HG03457 (cell line): ENCODE measurements around the gene CCDC149.

ENCODE experiments used
- ATAC-seq: cut with Tn5 transposase; IDR thresholded peaks from one replicate; pipeline ENCODE4 v1.9.1; 2021; ENCODE audit warnings: moderate number of reproducible peaks; ENCODE audit not compliant: unreplicated experiment

The CCDC149 gene

DNA sequence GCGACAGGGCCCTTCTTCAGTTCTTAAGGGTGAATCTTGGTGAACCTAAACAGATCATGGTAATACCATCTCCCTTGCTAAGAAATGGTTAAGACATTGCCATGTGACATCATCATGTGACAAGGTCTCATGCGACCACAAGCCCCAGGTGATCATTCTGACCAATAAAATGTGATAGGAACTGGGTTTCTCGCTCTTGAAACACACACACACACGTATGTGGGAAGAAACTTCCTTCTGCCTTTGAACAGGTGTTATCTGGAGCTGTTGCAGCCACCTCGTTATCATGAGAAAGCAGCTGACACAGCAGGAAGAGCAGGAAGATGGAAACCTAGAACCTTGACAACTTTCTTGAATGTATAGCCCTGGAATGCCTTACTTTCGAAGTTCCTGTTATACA is 107.3 kb downstream of the CCDC149 start:
- no peak for ATAC-seq

DNA sequence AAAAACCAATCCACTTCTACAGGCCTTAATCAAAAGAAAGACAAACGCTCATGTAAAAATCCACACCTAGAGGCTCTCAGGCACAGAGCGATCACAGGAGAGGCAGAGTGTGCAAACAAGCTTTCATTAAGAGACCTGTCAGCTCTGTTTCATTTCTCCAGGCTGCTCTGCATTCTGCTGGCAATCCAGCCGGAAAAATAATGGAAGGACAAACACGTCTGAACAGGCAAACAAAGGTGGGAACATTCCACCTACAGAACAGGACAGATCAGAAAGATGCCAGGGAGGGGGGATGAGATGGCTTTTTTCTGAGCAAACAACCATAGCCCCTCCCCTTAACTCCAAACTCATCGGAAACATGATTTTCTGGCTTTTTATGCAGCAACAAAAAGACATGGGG is 107.8 kb downstream of the CCDC149 start:
- ATAC-seq = no peak

DNA sequence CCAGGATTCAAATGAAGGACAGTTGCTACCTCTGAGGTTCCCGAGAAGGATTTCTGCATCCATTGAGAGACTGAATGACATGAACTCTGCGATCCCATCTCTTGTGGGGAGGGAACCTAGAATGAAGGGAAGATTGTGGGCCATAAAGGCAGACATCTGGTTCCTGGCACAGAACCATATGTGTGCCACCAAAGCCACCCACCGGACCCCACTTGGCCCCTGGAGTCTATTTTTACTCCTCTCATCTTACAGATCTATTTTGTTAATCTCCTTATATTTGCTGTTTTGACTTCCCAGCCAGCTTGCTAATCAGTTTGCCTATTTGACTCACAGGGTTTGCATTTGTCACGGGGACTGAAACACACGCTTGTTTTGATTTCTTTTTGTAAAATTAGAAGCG is 110.2 kb downstream of the CCDC149 start:
- no peak for ATAC-seq

DNA sequence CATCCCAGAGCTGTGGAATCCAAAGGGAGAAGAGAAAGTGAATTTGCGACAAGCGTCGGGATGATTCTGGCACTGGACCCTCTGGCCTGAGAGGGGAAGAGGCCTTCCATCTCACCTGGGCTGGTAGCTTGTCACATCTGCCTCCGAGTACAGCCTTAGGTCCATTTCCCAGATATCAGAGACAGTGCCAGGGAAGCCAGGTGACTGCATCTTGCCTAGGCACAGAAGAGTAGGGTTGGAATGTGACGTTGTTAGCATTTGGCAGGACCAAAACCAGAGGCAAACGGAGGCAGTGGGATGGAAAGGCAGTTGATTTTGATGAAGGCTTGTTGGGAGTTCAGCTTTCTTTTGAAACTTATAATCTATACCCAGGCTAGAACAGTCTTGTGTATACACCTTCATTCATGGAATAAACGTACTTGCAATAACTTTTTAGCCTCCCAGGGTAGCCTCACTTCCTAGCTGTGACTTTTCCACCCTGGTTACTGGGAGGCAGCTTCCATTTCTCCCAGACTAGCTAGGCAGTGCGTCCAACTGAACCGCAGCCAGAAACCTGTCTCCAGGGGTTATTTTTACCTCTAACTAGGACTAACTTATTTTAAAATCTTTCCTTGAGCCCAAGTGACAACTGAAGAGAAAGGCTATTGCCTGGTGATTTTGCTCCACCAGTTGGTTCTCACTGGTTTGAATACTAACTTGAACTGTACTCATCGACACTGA is 111.5 kb downstream of the CCDC149 start:
- no peak for ATAC-seq

DNA sequence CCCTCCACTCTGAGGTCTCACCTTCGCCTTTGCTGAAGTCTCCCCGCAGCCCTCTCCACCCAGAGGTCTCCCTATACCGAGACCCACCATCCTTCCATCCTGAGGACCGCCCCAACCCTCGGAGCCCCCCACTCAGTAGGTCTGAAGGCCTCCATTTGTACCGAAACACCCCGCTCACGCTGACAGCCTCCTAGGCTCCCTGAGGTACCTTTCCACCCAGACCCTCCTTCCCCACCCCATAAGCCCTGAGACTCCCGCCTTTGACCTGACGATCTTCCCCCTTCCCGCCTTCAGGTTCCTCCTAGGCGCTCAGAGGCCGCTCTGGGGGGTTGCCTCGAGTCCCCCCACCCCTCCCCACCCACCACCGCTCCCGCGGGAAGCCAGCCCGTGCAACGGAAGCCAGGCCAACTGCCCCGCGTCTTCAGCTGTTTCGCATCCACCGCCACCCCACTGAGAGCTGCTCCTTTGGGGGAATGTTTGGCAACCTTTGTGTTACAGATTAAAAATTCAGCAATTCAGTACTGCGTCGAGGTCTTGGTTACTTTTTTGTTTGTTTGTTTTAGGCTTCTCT is 112.4 kb downstream of the CCDC149 start:
- ATAC-seq = no peak

DNA sequence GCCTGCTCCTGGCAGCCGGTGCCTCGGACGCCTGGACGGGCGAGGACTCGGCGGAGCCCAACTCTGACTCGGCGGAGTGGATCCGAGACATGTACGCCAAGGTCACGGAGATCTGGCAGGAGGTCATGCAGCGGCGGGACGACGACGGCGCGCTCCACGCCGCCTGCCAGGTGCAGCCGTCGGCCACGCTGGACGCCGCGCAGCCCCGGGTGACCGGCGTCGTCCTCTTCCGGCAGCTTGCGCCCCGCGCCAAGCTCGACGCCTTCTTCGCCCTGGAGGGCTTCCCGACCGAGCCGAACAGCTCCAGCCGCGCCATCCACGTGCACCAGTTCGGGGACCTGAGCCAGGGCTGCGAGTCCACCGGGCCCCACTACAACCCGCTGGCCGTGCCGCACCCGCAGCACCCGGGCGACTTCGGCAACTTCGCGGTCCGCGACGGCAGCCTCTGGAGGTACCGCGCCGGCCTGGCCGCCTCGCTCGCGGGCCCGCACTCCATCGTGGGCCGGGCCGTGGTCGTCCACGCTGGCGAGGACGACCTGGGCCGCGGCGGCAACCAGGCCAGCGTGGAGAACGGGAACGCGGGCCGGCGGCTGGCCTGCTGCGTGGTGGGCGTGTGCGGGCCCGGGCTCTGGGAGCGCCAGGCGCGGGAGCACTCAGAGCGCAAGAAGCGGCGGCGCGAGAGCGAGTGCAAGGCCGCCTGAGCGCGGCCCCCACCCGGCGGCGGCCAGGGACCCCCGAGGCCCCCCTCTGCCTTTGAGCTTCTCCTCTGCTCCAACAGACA is 113.1 kb downstream of the CCDC149 start:
- no peak for ATAC-seq

DNA sequence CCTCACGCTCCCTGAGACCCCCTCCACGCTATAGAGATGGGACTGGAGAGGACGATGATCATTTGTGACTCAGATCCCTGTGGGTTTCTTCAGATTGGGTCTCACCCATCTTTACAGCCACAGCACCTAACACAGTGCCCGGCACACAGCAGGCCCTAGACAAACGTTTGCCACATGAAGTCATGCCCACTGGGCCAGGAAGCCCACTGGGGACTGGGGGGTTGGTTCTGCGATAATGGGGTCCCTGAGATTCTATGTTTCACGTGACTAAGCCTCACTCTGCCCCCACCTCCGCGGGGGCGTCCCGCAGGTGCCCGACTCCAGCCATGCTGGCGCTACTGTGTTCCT is 113.7 kb downstream of the CCDC149 start:
- ATAC-seq = no peak

DNA sequence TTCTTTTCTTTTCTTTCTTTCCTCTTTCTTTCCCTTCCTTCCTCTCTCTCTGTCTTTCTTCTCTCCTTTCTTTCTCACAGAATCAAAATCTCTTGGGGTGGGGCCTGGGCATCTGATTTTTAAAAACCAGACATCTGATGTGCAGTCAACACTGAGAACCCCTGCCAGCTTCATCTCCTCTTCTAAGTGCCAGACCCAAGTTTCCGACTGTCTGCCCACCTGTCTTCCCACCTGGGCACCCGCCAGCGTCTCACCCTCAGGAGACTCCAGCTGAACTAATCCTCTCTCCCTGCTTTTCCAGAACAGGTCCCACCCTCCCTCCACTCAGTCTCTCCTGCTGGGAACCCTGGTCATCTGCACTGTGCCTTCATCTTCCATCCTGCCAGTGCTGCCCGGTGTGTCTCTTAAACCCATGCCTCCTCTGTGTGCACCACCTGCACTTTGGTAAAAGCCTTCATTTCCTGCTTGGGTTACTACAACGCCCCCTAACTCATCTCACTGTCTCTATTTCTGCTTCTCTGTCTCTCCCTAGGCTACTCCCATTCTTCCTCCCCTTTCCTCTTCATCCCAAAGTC is 114.7 kb downstream of the CCDC149 start:
- no peak for ATAC-seq

DNA sequence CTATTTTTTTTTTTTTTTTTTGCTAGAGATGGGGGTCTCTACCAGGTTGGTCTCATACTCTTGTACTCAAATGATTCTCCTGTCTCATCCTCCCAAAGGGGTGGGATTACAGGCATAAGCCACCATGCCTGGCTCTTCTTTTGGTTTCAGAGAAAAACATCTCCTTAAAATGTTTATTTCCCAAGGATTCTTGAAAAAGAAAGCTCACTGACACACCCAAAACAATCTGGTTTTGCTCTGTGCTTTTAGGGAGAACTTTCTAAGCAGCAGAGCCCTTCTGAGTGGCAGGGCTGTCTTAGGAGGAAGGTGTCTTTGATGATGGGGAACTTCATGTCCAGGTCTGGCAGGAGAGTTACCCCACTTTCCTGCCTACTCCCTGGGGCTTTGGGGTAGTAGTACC is 116.2 kb downstream of the CCDC149 start:
- ATAC-seq = no peak

DNA sequence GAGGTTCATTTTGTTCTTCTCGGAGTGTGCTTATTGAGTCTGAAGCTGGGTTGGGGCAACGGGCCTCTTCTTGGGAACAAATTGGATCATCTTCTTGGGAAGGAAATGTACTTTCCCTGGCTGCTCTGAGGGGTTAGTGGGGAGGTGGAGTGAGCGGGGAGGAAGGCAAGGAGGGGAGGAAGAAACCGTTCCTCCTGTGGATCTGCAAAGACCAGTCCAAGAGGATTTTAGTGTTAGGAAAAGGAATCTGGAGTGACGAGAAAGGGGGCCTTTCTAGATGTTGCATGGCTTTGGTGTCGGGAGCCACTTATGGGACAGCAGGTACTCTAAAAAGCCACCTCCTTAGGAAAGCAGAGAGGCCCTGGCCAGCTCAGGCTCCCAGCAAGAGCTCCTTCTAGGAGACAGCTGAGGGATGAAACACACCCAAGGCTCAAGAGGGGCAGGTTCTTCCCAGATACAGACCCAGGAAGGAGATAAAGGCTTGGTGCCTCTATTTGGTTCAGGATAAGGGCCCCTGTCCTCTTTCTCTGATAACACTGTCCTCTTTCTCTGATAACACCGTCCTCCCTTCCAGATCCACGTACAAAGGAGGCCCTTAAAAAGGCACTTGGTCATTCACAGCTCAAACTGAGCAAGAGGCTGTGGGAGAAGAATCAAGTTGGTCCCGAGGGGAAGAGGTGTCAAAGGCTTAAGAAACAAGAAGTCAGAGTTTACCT is 117.0 kb downstream of the CCDC149 start:
- no peak for ATAC-seq

DNA sequence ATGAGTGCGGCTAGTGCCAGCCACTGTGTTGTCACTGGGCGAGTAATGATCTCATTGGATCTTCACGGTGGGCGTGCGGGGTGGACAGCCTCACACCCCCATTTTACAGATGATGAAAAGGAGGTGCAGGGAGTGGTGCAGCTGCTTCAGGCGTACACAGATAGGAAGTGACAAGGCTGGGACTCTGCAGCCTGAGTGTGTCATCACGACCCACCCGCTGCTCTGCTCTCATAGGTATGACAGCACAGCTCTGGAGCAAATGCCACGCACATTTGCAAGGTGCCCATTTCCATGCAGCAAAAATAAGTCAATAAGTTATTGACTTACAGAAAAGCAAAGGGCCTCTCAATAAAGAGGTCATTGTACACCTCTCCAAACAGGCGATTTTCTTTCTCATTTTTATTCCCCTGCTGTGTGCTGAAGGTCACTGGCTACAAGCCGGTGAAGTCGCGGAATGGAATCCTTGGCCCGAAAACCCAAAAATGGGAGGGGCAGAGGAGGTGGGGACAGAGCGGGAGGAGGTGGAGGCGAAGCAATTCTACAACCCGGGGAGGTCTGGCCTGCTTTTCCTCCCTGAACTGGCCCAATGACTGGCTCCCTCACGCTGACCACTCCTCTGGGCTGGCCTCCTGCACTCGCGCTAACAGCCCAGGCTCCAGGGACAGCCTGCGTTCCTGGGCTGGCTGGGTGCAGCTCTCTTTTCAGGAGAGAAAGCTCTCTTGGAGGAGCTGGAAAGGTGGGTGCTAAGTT is 117.8 kb downstream of the CCDC149 start, which contains the start of gene SOD3:
SOD3 (plus strand) TSS at position 658 of the 750 bp plus-strand sequence. CDS start 3,949 bp downstream, outside the sequence.
- no peak for ATAC-seq

DNA sequence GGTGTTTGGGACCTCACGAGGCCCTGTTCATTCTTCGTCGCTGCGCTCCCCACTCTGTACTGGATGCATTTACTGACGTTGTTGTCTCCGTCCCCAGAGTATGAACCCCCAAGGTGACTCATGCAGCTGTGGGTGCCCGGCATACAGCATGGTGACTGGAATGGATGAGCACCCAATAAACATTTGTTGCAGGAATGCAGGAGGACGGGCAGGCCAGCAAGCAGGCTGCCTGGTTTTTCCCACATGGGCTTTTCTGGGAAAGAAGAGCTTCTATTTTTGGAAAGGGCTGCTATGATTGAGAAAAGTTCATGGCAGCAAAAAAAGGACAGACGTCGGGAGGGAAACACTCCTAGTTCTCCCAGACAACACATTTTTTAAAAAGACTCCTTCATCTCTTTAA is 118.4 kb downstream of the CCDC149 start:
- ATAC-seq = no peak

DNA sequence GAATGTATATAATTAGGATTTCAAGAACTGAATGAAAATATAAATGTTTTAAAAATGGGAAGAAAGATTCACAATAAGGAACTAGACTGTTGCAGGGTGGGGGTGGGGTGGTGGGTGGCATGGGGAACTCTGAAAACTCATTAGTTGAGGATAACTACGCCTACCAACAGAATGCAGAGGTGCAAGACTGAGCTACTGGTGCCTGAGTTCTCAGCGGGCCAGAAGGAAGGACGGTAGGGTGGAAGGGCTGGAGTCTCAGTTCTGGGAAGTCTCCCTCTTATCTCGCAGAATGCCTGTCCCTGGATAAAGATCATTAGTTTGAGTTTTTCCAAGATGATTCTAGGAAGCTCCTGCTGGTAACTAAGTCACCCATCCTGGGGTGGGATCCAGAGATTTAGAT is 118.8 kb downstream of the CCDC149 start:
- no peak for ATAC-seq

DNA sequence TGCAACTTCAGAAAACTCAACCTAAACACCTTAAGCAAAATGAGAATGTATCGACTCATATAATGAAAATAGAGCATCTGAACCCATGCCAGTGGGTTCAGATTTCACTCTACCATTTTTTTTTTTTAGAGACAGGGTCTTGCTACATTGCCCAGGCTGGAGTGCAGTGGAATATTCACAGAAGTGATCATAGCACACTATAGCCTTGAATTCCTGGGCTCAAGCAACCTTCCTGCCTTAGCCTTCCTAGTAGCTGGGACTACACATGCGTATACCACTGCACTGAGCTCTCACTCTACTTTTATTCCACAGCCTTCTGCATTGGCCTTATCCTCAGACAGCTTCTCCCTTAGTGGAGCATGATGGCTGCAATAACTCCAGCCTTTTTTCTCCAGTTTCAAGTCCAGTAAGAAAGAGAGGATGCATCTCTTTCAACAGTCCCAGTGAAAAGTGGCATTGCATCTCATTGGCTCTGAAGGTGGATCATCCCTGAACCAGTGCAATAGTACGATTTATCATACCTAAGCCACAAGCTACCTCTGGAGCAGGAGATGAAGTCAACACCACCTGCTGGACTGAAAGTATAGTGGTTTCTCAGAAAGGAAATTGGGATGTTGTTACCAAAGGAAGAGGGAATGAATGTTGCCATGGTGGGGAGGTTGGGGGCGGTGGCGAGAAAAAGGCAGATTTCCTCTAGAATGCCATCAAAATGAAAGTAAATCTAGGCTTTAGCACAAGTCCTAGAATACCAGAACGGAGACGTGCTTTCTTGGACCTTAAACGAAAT is 119.4 kb downstream of the CCDC149 start:
- no peak for ATAC-seq

DNA sequence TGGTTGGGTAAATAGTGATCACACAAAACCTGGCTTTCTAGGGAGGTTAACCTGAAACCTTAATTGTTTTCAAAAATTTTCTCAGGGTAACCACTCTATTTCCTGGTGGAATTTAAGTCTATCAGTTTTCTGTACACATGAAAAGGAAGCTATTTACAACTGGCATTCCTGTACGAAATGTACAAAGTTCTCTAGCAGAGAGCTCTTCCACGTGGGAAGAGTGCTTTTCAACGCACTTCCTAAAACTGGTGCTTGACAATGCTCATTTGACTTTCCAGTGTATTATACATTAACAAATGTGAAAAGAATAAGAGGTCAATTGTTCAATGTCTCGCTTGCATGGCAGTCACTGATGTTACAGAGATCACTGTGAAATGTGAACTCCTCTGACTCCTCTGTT is 120.3 kb downstream of the CCDC149 start:
- ATAC-seq = no peak

DNA sequence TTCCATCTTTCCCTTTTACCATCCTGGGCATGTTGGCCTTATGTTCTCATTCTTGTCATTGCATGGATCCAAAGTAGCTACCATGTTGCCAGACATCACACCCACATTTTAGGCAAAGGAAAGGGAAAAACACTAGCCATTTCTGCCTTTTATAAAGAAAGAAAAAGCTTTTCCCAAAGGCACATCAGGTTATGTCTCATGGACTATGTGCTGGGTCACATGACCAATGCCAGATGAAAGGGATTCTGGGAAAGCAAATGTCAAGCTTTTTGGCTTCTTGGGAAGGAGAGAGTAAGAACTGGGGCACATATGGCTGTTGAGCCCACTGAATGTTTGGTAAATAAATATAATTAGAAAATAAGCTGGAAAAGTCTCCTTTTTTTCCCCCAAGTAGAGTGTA is 121.8 kb downstream of the CCDC149 start:
- ATAC-seq = no peak

DNA sequence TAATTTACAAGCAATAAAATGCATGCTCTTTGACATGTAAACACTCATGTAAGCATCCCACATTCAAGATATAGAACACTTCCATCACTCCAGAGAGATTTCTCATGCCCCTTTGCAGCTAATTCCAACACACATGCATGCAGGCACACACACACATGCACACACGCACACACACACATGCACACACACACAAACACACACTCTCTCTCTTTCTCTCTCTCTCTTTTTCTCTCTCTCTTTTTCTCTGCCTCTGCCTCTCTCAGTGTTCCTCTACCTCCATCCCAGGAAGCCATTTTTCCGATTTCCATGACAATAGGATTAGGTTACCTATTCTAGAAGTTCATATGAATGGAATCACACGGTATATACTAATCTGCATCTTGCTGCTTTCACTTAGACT is 129.3 kb downstream of the CCDC149 start:
- no peak for ATAC-seq

DNA sequence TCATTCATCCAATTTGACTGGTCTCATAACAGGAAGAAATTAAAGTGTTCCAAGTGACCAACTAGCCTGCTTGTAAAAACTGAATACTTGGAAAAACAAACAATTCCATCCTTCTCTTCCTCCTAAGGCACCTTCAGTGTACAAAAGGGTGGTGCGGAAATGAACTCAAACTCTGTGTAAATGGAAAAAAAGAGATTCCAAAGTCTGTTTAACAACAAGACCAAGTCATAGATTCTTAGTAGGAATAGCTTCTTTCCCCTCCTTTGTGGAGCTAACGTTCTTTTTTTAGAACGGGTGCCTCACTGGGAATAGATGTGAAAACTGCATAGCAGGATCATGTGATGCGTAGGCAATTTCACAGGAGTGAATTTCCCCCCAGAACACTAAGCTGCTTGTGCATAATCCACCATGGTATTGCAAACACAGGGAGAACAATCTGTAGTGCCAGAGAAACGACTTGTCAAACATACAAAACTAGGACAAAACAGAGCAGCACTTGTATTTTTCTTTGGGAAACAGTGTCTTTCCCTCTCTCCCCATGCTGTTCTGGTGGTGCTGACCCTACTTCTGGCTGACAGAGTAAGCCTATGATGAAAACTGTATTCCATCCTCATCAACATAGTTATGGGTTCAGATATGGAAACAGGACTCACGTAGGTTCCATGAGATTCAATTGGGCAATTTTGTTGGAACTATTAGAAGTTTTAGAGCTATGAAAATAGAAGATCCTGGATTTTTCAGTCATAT is 130.7 kb downstream of the CCDC149 start:
- no peak for ATAC-seq

DNA sequence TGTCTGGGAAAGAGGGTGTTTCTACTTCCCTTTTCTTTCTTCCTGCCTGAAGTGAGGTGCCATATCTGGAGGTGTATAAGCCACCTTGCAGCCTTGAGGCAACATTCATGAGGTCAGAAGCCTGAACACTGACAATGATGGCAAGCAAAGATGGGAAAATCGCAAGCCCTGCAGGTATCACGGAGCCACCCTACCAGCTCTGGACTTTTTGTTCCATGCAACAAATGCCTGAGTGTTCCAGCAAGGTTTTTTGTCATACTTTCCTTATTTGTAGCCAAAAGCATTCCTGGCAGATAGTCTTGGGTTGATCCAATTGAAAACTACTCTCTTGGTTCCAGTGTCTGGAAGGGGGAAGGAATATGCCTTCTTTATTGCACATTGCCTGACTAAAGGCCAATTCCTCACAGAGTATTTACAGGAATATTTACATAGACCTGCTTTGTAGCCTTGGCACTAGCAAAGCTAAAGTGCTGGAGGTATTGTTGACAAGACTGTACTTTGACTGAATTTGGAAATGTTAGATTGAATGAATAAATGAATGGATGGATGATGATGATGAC is 131.8 kb downstream of the CCDC149 start:
- no peak for ATAC-seq
